HG02678 (cell line): ENCODE measurements around the gene BORA.
A peak's percentile ranks its signal among the peaks of the same experiment; 100 is the strongest.
"Not testable (repeated sequence)": the region's sequence is repeated elsewhere in the genome, so short reads cannot be mapped to it uniquely, and the experiment has no call there.

Experiments used
- ATAC-seq: cut with Tn5 transposase; IDR thresholded peaks from one replicate; pipeline ENCODE4 v1.9.1; 2021; ENCODE audit warnings: mild to moderate bottlenecking, moderate library complexity; ENCODE audit not compliant: unreplicated experiment

The BORA gene

DNA sequence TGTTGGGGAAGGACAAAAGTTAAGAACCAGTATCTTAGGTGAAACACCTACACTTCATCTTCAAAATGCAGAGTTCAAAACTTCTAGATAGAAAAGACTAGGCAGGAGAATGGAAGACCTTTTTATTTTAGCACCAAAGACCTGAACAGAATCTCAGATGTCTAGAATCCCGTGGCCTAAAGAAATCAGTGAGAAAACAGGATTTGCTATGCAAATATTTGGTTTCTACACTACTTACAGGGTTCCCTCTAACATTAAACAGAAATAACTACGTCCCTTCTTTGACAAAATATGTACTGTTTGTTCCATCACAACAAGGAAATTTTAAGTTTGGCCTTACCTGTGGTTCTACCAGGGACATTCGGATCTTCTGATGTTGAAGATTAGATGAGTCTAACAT, 32.5 kb downstream of the BORA start:
- ATAC-seq = no peak

DNA sequence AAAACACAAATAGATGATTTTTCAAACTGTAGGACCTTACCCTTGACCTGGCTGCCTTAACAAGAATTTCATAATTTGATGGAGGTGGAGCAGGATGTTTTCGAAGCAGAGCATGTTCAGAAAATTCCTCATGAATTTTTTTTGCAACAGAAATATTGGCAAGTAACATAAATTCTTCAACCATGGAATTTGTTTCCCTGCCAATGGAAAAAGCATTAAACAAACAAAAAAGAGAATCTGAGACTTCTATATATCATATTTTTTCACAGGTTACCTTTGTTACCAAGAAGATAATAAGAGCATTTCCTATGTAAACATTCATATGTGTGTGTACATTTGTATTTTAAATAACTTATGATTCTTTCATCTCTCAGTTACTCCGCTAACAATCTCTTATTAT, 35.7 kb downstream of the BORA start:
- ATAC-seq = no peak

GRCh38 chr13:72774019-72774418, 46.3 kb downstream of the BORA start:
- ATAC-seq = no peak

DNA sequence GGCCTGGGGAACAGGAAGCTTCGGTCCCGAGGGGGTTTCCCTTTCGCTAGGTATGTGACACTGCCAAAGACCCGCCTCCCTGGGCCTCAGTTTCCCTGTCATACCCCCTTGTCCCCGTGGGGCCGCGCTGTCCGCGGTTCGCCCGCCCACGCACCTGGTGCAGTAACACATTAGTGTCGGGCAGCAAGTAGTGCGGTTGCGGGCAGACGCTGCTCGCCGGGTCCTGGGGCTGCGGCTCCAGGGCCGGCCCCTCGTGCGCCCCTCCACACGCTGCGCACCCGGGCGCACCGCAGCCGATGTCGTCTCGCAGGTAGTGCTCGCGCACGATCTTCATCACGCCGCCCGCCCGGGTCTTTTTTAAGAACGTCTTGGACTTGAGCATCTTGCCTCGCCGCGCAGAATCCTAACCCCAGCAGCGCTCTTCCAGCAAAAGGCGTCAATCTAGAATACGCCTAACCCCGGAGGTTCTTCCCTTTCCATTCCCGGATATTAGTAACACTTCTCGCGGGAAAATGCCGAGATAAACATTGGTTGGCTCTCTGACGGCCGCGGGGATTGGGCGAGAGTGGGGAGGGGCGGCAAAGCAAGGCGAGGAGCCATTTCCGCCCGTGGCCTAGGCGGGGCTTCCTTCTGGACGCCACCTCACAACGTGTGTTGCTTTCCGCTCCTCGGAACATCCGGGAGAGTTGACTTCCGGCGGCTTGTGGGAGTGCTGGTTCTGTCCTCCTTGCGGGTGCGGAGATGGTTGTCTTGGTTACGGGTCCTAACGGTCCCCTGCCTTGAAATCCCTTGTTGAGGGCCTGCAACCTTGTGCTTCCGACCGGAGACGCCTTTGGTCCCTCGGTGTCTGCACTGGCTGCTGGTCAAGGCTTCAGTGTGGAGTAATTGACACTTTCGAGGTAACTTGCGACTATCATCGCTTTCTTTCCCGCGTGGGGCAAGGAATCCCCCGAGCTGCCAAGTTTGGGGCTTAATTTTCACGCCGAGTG, 54.0 kb downstream of the BORA start, which contains the start of the genes DIS3 and PIBF1:
Gene DIS3, minus strand, starts transcription at position 450 of the 989 bp plus-strand sequence. Its CDS starts 68 bp downstream, at position 382.
Gene PIBF1, plus strand, starts transcription at position 683 of the 989 bp plus-strand sequence. CDS start 1,337 bp downstream, outside the sequence.
- ATAC-seq = peak; percentile 97

DNA sequence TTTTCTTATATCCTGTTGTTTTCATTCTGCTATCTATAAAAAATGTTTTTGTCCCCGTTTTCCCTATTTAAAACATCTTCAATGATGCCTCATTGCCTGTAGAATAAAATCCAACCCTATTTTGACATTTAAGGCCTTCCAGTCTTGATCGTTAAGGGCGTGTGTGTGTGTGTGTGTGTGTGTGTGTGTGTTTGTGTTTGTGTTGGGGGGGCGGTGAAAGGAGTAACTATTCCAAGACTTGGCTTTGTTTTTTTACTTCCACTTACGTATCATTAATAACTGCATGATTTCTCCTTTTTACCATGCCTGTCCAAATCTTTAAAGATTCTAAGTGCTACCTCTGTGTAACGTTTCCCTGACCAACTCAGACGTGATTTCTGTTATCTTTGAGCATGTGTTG, 55.0 kb downstream of the BORA start:
- no peak for ATAC-seq

- not testable (repeated sequence) for ATAC-seq
Measured at GRCh38 chr13:72784679-72785078, 57.0 kb downstream of the BORA start.

DNA sequence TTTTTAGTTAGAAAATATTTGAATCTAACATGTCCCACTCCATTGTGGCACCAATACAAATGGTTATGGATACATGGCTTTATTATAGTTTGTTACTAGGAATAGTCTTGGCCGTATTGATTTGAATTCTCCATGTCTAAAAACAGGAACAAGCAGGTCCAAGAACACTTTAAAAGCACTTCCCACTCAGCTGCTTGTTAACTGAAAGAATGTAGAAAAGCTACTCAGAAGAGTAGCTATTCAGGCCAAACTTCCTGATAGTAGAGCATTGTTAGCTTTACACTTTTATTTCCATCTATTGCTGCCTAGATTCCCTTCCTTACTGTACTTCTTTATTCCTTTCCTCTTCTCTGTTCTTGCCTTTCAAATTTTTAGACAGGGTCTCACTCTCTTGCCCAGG, 61.1 kb downstream of the BORA start:
- no peak for ATAC-seq

DNA sequence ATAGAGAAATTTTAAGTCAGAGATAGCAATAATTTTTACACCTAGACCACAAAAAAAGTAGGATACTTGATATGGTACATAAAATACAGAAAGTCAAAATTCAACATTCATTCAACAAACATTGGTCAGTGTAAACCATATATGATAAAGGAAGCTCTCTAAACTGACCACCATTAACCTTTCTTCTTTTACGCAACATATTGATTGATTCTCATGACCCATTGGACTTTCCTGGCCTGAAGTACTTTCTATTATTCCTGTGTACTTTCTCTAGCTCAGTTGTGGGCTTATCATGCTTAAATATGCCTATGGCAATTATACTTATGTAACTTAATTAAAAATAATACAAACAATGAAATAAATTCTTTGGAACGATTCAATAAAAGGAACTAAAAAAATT, 64.9 kb downstream of the BORA start:
- no peak for ATAC-seq

DNA sequence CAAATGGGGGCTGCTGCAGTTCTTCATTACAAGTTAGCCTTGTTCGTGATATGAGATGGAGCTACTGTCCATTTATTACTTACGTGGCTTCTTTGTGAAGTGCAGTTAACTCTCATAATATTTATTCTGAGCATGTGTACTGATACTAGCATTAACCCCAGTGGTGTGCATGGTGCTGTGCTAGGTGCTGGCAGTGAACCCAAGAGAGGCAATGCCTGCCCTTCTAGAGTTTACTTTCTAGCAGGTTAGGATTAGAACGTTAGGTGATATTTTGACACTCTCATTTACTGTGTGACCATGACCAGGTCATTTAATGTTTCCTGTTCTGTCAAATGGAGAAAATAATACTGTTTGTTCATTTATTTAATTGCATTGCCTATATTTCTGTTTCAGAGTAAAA, 71.1 kb downstream of the BORA start:
- no peak for ATAC-seq

DNA sequence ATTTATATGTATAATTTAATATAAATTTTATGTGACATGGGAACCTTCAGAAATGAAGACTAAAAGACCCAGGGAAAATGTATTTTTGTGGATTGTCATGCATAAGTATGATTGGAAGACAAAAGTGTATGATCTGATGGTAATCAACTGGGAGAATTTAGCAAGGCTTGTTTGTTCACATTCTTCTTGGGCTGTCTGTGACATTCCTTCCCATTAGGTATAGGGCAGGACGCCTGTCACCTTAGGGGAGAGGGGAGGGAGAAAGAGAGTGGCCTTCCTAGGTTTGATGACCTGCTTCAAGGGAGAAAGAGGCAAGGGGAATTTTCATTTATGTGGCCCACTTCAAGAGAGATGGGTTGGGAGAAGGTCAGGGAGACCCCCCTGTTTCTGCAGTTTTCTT, 76.6 kb downstream of the BORA start:
- ATAC-seq = no peak
